Measurements from ENCODE around the gene COBLL1.

The COBLL1 gene

GRCh38 chr2:164789968-164790367 is 51.7 kb downstream of the COBLL1 start:
- H3K27ac ChIP-seq (ENCODE audit: extremely low read depth, low read depth, low read length), result no peak overlapping the region
- H3K4me3 ChIP-seq (ENCODE audit: low read depth, low read length), result no peak overlapping the region
- peaks cover 10% of the 10 kb centered on the region for H3K4me1 ChIP-seq (ENCODE audit: control insufficient read depth, insufficient read depth, low read length)
- POLR2A ChIA-PET, result no interaction called here
- no peaks in the 10 kb centered on the region for H3K9me3 ChIP-seq (ENCODE audit: control insufficient read depth, insufficient read depth, low read depth, low read length)
- TF ChIP-seq, protein P1, sequence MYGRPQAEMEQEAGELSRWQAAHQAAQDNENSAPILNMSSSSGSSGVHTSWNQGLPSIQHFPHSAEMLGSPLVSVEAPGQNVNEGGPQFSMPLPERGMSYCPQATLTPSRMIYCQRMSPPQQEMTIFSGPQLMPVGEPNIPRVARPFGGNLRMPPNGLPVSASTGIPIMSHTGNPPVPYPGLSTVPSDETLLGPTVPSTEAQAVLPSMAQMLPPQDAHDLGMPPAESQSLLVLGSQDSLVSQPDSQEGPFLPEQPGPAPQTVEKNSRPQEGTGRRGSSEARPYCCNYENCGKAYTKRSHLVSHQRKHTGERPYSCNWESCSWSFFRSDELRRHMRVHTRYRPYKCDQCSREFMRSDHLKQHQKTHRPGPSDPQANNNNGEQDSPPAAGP (tag by site-specific recombination; IDR thresholded peaks at IDR 0.05), result no peak
- TF ChIP-seq ZNF394 (tag by site-specific recombination; IDR thresholded peaks at IDR 0.05; ENCODE audit: borderline replicate concordance), result no peak
- H3K36me3 ChIP-seq (ENCODE audit: control insufficient read depth in 2 of 2, insufficient read depth in 1 of 2, low read length in 2 of 2), result no peaks in the 10 kb centered on the region
- CTCF ChIA-PET, result no interaction called here

DNA sequence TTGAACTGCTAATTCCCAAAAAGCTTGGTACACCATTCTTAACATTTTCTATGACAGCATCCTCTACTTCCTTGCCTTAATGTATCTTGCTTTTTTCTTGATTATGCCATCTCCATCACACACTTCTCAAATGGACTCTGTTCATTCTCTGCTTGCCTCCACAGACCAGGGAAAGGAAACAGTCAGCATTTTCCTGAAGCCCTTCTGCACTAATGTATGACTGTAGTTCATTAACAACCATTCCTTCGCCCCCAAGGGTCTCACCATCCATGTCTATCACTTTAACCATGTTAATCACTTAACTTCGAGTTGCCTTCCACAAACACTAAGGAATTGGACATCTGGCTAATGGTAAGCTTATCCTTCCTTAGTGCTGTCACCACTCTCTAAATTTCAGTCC is 54.8 kb downstream of the COBLL1 start:
- no peak overlapping the region for H3K27ac ChIP-seq (ENCODE audit: extremely low read depth, low read depth, low read length)
- H3K4me3 ChIP-seq (ENCODE audit: low read depth, low read length), result no peak overlapping the region
- peaks cover 7% of the 10 kb centered on the region; the same call in 1 of the 2 replicates for H3K4me1 ChIP-seq (ENCODE audit: control insufficient read depth, insufficient read depth, low read length)
- no peak for TF ChIP-seq TCF7L2 (IDR thresholded peaks at IDR 0.05; ENCODE audit: borderline replicate concordance, low read depth, low read length)
- TF ChIP-seq ZNF335 (tag by site-specific recombination; conservative IDR thresholded peaks at IDR 0.05), result no peak
- no peak for TF ChIP-seq ZNF596 (tag by site-specific recombination; IDR thresholded peaks at IDR 0.05)
- TF ChIP-seq ZNF544 (tag by site-specific recombination; IDR thresholded peaks at IDR 0.05), result no peak
- POLR2A ChIA-PET, result no interaction called here
- CTCF ChIA-PET, result interaction anchor here (1.1 kb wide), 1 partner anchor 49 kb away, joined by 3 read pairs; no protein-coding TSS in a partner anchor
- no peaks in the 10 kb centered on the region for H3K9me3 ChIP-seq (ENCODE audit: control insufficient read depth, insufficient read depth, low read depth, low read length)
- no peaks in the 10 kb centered on the region for H3K36me3 ChIP-seq (ENCODE audit: control insufficient read depth in 2 of 2, insufficient read depth in 1 of 2, low read length in 2 of 2)

DNA sequence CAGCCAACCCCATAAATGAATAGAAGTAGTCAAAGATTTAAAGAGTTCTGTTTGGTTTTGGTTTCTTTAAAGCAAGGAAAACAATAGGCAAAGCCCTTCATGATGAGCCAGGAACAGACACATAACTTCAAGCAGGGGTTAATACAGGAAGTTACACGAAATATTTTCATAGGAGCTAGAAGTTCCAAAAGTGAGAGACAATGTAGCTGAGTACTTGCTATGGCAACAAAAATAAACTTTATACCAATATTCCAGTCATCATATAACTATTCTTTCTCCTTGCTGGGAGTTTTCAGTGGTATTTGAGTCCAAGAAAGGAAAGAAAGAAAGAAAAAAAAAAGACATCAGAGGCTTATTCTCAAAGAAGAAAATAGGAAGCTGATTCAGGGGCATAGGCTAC is 56.2 kb downstream of the COBLL1 start:
- CTCF ChIA-PET, result interaction anchor here (0.8 kb wide), 1 partner anchor 40 kb away, joined by 3 read pairs; no protein-coding TSS in a partner anchor
- Histone ChIP-seq H3K9me3 (ENCODE audit: control insufficient read depth, insufficient read depth, low read depth, low read length) (no peaks in the 10 kb centered on the region), H3K4me3 (ENCODE audit: low read depth, low read length) (no peak overlapping the region), H3K4me1 (ENCODE audit: control insufficient read depth, insufficient read depth, low read length) (peaks cover 16% of the 10 kb centered on the region), H3K27ac (ENCODE audit: extremely low read depth, low read depth, low read length) (no peak overlapping the region), H3K36me3 (ENCODE audit: control insufficient read depth in 2 of 2, insufficient read depth in 1 of 2, low read length in 2 of 2) (no peaks in the 10 kb centered on the region)
- POLR2A ChIA-PET, result no interaction called here
- TF ChIP-seq, protein P2, sequence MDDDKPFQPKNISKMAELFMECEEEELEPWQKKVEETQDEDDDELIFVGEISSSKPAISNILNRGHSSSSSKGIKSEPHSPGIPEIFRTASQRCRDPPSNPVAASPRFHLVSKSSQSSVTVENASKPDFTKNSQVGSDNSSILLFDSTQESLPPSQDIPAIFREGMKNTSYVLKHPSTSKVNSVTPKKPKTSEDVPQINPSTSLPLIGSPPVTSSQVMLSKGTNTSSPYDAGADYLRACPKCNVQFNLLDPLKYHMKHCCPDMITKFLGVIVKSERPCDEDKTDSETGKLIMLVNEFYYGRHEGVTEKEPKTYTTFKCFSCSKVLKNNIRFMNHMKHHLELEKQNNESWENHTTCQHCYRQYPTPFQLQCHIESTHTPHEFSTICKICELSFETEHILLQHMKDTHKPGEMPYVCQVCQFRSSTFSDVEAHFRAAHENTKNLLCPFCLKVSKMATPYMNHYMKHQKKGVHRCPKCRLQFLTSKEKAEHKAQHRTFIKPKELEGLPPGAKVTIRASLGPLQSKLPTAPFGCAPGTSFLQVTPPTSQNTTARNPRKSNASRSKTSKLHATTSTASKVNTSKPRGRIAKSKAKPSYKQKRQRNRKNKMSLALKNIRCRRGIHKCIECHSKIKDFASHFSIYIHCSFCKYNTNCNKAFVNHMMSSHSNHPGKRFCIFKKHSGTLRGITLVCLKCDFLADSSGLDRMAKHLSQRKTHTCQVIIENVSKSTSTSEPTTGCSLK (tag by site-specific recombination; IDR thresholded peaks at IDR 0.05), result no peak
- TF ChIP-seq ZNF626 (tag by site-specific recombination; IDR thresholded peaks at IDR 0.05) (no peak), ZNF214 (tag by site-specific recombination; IDR thresholded peaks at IDR 0.05; ENCODE audit: borderline replicate concordance) (no peak), PRDM2 (tag by site-specific recombination; IDR thresholded peaks at IDR 0.05; ENCODE audit: borderline replicate concordance) (no peak), ZNF169 (tag by site-specific recombination; IDR thresholded peaks at IDR 0.05) (no peak), ZNF426 (tag by site-specific recombination; IDR thresholded peaks at IDR 0.05) (no peak), ZNF366 (tag by site-specific recombination; conservative IDR thresholded peaks at IDR 0.05) (no peak), ZBTB1 (tag by site-specific recombination; IDR thresholded peaks at IDR 0.05) (no peak), ZNF48 (tag by site-specific recombination; IDR thresholded peaks at IDR 0.05) (no peak)
- TF ChIP-seq, protein P3, sequence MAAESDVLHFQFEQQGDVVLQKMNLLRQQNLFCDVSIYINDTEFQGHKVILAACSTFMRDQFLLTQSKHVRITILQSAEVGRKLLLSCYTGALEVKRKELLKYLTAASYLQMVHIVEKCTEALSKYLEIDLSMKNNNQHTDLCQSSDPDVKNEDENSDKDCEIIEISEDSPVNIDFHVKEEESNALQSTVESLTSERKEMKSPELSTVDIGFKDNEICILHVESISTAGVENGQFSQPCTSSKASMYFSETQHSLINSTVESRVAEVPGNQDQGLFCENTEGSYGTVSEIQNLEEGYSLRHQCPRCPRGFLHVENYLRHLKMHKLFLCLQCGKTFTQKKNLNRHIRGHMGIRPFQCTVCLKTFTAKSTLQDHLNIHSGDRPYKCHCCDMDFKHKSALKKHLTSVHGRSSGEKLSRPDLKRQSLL (tag by site-specific recombination; IDR thresholded peaks at IDR 0.05), result no peak
- TF ChIP-seq, protein P4, sequence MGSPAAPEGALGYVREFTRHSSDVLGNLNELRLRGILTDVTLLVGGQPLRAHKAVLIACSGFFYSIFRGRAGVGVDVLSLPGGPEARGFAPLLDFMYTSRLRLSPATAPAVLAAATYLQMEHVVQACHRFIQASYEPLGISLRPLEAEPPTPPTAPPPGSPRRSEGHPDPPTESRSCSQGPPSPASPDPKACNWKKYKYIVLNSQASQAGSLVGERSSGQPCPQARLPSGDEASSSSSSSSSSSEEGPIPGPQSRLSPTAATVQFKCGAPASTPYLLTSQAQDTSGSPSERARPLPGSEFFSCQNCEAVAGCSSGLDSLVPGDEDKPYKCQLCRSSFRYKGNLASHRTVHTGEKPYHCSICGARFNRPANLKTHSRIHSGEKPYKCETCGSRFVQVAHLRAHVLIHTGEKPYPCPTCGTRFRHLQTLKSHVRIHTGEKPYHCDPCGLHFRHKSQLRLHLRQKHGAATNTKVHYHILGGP (tag by site-specific recombination; IDR thresholded peaks at IDR 0.05), result no peak
- TF ChIP-seq, protein P5, sequence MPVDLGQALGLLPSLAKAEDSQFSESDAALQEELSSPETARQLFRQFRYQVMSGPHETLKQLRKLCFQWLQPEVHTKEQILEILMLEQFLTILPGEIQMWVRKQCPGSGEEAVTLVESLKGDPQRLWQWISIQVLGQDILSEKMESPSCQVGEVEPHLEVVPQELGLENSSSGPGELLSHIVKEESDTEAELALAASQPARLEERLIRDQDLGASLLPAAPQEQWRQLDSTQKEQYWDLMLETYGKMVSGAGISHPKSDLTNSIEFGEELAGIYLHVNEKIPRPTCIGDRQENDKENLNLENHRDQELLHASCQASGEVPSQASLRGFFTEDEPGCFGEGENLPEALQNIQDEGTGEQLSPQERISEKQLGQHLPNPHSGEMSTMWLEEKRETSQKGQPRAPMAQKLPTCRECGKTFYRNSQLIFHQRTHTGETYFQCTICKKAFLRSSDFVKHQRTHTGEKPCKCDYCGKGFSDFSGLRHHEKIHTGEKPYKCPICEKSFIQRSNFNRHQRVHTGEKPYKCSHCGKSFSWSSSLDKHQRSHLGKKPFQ (tag by site-specific recombination; IDR thresholded peaks at IDR 0.05), result no peak

Data from HEK293 (cell line).